NCI-H82 treated with DMSO at 0.1 percent for 48 hours (cell line): ENCODE data around the gene SLIT1.
"Not testable (repeated sequence)": the region's sequence is repeated elsewhere in the genome, so short reads cannot be mapped to it uniquely, and the experiment has no call there.

Experiments
- DNase-seq: peaks from one replicate; lab custom pipeline; 2025; ENCODE audit not compliant: unreplicated experiment; lab: John Stamatoyannopoulos, UW

Gene SLIT1

GRCh38 chr10:97082575-97082974 is 103.2 kb downstream of the SLIT1 start:
- DNase-seq, result not testable (repeated sequence)

- no peak for DNase-seq
These were observed 104.0 kb downstream of the SLIT1 start for GRCh38 chr10:97081621-97082235.

DNA sequence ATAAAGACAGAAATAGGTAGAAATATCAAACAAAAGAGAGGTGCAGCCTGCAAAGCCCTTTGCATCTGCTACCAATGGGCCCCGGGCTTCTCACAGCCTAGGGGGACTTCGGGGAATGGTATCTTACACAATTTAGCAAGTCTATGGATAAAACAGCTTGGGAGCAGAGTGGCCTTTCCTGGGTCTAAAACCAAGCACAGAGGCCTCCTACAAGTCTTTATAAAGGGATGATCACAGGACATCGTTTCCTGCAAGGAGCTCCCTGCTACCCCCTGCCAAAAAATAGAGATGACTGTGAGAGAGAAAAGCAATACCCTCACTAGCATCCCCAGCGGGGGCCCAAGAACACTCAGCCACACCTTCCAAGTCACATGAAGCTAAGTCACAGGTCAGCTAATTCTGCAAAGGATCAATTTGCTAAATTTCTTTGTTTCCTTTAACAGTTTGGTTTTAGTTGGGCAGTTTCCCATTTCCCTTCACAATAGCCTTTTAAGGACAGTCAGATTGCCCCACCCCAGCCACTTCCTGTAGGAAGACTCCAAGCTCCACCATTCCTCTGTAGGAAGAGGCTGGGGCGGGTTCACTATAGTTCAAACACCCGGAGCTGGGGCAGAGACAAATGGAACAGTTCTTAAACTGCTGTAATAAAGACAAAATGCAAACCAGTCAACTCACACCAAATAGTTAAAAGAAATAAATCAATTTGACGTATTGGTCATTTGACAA is 105.5 kb downstream of the SLIT1 start:
- no peak for DNase-seq

DNA sequence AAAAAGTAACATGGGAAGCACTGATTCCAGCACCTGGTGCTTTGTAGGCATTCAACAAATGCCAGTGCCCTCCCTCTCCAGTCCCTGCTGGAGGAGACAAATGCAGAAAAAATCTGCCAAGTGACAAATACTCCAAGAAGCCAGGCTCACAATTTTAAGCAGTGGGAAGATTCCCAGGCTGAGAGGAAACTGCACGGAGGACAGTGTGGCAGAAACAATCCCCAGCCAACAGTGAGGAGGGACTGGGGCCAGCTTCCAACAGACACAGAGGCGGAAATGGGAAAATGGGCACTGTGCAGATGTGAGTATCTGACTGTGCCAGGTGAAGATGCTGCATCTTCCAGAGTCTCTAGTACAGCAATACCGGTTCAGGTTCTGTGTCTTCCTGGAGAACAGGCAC is 106.3 kb downstream of the SLIT1 start:
- DNase-seq, result no peak

DNA sequence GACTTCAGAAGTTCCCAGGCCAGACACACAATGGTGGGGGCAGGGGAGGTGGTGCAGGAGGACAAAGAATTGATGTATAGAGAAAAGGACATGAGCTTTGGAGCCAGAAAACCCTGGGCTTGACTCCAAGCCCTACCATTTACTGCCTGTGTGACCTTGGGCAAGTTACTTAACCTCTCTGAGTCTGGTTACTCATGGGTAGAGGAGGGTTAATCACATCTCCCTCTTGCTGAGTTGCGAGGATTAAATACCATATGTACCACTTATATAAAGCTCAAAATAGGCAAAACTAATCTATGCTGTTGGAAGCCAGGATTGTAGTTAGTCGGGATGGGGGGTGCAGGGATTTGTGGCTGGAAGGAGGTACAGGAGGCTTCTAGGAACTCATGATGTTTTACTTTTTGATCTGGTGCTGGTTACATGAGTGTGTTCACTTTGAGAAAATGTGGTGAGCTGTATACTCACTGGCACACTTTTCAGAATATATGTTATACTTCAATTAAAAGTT is 106.8 kb downstream of the SLIT1 start:
- DNase-seq, result no peak

GRCh38 chr10:97078261-97078937 is 107.4 kb downstream of the SLIT1 start:
- DNase-seq, result no peak

DNA sequence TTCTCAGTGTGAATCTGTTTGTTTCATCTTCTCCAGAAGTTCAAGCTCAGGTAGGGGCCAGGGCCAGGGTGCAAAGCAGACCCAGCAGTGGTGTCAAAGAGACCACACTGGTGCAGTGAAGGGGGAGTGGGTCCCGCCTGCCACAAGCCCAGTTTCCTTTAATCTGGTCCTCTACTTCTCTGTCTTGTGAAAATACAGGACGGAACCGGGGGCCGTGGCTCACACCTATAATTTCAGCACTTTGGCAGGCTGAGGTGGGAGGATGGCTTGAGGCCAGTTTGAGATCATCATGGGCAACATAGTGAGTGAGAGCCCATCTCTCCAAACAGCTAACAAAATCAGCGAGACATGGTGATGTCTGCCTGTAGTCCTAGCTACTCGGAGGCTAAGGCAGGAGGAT is 109.0 kb downstream of the SLIT1 start:
- no peak for DNase-seq

DNA sequence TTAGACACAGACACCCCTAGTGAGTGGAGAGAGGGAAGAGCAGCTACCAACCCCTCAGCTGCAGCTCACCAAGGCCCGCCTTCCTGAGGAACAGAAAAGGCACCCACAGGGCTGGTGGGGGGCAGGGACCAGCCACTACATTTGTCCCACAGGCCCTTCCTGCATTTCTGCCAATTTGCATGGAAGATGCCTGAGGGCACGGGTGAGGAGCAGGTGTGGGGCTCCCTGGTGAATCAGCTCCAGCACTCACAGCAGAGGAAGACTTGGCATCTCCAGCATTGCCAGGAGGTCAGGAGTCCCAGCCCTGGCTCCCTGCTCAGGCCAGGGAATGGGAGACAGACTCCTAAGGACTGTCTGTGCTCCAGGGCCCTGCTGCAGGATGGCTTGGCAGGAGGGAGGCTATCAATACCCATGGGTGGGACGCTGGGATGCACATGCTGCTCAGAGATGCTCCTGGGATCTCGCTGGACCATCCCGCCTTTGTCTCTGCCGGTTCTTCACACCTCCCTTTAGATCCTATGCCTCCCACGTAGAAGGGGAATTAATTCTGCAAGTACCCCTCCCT is 109.7 kb downstream of the SLIT1 start:
- no peak for DNase-seq

- DNase-seq, result no peak
These were observed 110.3 kb downstream of the SLIT1 start for GRCh38 chr10:97075421-97075820.

GRCh38 chr10:97074256-97075145 is 111.3 kb downstream of the SLIT1 start:
- DNase-seq, result peak; percentile 79

GRCh38 chr10:97072851-97073665 is 112.7 kb downstream of the SLIT1 start:
- peak; percentile 31 for DNase-seq

- no peak for DNase-seq
These were observed 114.3 kb downstream of the SLIT1 start for GRCh38 chr10:97071496-97071895.

DNA sequence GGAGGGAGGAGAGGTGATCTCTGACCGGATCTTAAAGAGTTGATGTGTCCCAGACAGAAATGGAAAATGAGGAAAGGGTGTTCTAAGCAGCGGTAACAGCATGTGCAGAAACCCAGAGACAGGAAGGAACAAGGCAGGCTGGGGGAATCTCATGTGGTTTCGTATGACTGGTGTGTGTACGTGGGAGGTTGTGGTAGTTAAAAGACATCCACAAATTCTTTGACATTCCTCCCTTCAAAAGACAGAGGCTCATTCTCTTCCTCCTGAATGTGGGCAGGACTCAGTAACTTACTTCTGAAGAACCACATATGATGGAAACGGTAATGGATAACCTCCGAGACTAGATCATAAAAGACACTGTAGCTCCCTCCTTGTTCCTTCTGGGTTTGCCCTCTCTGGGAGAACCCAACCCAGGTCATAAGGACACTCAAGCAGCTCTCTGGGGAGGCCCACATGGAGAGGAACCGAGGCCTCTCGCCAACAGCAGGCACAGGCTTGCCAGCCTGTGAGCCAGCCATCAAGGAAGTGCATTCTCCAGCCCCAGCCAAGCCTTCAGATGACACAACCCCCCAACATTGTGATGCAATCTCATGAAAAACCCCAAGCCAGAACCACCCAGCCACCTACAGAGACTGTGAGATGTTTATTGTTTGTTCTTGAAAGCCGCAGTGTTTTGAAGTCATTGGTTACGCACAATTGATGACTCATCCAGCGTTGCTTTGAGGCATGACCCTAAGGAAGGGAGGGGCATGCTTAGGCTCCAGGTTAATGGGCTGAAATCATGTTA is 116.0 kb downstream of the SLIT1 start:
- DNase-seq, result no peak

DNA sequence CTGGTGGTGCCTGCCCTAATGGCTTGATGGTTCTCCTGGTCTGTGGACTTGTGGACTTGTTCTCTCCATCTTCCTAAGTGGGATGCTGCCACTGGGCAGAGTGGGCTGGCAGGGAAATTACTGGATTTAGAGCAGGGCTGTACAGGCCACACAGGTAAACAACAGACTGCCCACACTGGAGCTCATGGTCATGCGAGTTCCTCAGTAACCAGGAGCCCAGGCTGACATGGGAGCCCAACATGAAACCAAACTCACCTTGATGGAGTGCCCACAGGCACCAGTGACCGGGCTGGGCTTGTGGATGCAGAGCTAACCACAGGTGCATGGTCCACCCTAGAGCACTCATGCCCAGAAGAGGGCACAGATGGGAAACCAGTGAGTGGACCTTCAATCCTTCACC is 116.7 kb downstream of the SLIT1 start:
- DNase-seq, result no peak

DNA sequence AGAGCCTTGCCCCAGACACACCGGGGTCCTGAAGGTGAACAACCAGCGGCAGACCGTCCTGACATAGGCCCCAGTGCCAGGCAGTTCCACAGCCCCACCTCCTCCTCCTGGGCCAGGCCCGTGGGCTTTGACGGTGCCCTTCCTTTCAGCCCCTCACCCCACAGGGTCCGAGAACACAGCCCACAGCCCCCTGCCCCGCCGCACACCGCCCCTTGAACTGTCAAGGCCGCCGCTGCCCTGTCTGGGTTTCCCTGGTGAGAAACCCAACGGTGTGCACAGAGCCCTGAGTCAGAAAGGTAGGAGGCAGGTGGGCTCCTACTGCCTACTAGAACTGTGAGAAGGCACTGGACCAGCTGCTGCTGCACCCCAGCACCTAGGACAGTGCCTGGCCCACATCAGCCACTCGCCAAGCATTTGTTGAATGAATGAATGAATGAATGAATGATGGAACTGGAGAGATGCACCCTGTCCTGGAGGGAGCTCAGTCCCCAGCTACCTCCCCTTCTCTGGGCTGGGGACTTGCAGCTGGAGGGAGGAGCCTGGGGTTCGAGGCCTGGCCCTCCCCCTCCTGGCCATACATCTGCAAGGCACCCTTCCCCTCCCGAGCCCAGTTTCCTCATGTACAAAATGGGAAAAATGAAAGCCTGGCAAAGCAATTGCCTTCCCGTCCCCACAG is 117.9 kb downstream of the SLIT1 start:
- DNase-seq, result no peak

DNA sequence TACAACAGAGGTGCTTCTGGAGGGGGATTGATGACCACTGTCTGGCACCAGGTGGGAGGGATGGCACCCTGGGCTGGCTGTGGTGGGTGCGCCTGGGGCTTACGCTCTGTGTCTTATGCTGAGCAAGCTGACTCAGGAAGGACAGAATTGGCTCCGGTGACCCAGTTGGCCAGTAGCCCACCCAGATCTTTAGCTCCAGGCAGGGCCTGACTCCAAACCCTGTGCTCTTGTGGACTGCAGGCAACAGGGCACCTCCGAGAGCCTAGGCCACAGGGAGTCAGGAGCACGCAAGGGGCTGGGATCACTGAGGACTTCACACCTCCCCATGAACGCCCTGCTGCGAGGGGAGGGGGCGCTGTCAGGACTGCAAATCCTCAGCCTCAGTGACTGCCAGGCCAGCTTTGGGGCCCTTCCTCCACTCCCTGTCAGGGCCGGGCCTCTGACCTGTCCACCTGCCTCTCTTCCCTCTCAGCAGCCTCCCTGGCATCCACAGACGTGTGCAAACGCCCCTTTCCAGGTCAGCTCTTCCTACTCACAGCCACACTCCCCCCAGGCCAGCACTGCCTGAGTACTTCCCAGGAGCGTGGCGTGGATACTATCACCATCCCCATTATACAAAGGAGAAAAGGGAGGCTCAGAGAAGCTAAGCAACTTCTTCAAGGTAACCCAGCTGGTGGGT is 118.7 kb downstream of the SLIT1 start:
- no peak for DNase-seq

GRCh38 chr10:97065686-97066660 is 119.8 kb downstream of the SLIT1 start:
- no peak for DNase-seq
